ENCODE data around the gene ABLIM1. TPM values are rescaled to one million over a fixed set of nuclear protein-coding genes. Genes with fewer than 3 reads are reported as not detected.

Gene ABLIM1
- total and polyA plus RNA-seq, 10 of the 15 experiments (the other 5 are each of a cell fraction or from before 2014, with no cell fraction given), result 14.2 to 50.5 (median 28.1) TPM

DNA sequence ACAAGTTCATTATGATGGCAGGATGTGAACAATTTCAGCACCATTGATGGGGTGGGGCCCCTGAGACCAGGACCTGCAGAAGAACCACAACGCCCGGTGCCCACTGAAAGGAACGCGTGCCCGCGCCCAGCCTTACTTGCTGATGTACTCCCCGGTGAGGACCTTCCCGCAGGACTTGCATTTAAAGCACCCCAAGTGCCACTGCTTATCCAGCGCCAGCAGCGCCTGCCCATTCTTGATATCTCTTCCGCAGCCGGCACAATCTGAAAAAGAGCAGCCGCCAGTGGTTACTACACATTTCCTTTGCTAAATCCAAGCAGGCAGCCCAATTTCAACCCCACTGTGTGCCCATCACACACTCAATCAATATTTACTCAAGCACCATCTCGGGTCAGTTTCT, 110.6 kb downstream of the ABLIM1 start:
- FAIRE-seq (no peak), ATAC-seq (no peak), DNase-seq (ENCODE audit: low read depth, low spot score) (no peak)
- BruUV-seq (replicated peaks), result no TSS peak
- no peaks in the 10 kb centered on the region for H4K20me1 ChIP-seq (ENCODE audit: control insufficient read depth, insufficient read depth)
- peaks cover 18% of the 10 kb centered on the region for H3K4me1 ChIP-seq (ENCODE audit: control insufficient read depth, insufficient read depth, low read length)
- H3K9me3 ChIP-seq (replicated peaks; ENCODE audit: control insufficient read depth, insufficient read depth, low read length), result no peaks in the 10 kb centered on the region
- intact Hi-C loops (cut with micrococcal nuclease; ENCODE audit: unreplicated experiment), result loop anchor here (5.0 kb wide), 1 partner anchor 245 kb away; no protein-coding TSS in a partner anchor
- H3K4me2 ChIP-seq (ENCODE audit: control insufficient read depth, insufficient read depth), result no peak overlapping the region
- no peak overlapping the region for H3K4me3 ChIP-seq
- H3K79me2 ChIP-seq (ENCODE audit: control insufficient read depth, insufficient read depth, low read length), result no peaks in the 10 kb centered on the region
- POLR2A ChIA-PET, result no interaction called here
- no peak overlapping the region for H2AFZ ChIP-seq (ENCODE audit: control insufficient read depth, low read depth, low read length)
- in situ Hi-C loops (cut with MboI), result loop anchor here (5.0 to 25.0 kb wide), 3 partner anchors 110 to 577 kb away; no protein-coding TSS in a partner anchor
- SMC1A ChIA-PET (ENCODE audit: uncharacterized antibody, unreplicated experiment), result interaction anchor here (0.6 to 4.1 kb wide), 5 partner anchors 21 to 243 kb away, joined by 3 to 54 read pairs (median 3); no protein-coding TSS in a partner anchor
- no peak overlapping the region for H3K27ac ChIP-seq (ENCODE audit: control insufficient read depth, insufficient read depth)
- CTCF ChIA-PET, result interaction anchor here (0.7 to 7.5 kb wide), 7 partner anchors 8 to 332 kb away, joined by 3 to 98 read pairs (median 4); no protein-coding TSS in a partner anchor
- no peaks in the 10 kb centered on the region for H3K27me3 ChIP-seq (replicated peaks in 1 of 2; ENCODE audit: control insufficient read depth in 2 of 2, insufficient read depth in 2 of 2, low read length in 1 of 2)
- whole genome bisulfite sequencing (ENCODE audit: insufficient coverage, insufficient replicate concordance, low lambda C conversion rate, missing lambda C conversion rate), result 44% methylated on average over 14 of the region's 14 CpGs
- RAD21 ChIA-PET (ENCODE audit: unreplicated experiment), result interaction anchor here (1.0 to 6.7 kb wide), 3 partner anchors 75 to 244 kb away, joined by 3 to 56 read pairs (median 3); no protein-coding TSS in a partner anchor
- no peaks in the 10 kb centered on the region for H3K36me3 ChIP-seq (ENCODE audit: control insufficient read depth in 2 of 2, insufficient read depth in 2 of 2, low read length in 1 of 2)
- no peak overlapping the region for H3K9ac ChIP-seq (ENCODE audit: control insufficient read depth, insufficient read depth, low read length)
- TF ChIP-seq ZNF687 (IDR thresholded peaks at IDR 0.05) (no peak), ZSCAN29 (IDR thresholded peaks at IDR 0.05) (no peak), MLLT1 (IDR thresholded peaks at IDR 0.05) (no peak), BACH1 (IDR thresholded peaks at IDR 0.05; ENCODE audit: borderline replicate concordance) (no peak), USF1 (IDR thresholded peaks at IDR 0.05; ENCODE audit: borderline replicate concordance, extremely low read length, insufficient read depth, low read depth, low read length) (no peak), FOS (IDR thresholded peaks at IDR 0.05; ENCODE audit: borderline replicate concordance, extremely low read depth, insufficient read length) (no peak), EZH2 (IDR thresholded peaks at IDR 0.05; ENCODE audit: borderline replicate concordance, control insufficient read depth, low read depth, low read length) (no peak), TCF7 (IDR thresholded peaks at IDR 0.05; ENCODE audit: borderline replicate concordance) (no peak), SMC3 (IDR thresholded peaks at IDR 0.05; ENCODE audit: borderline replicate concordance, low read length) (no peak), RCOR1 (conservative IDR thresholded peaks at IDR 0.05; ENCODE audit: low read depth, low read length) (no peak), CHD4 (IDR thresholded peaks at IDR 0.05) (no peak), NBN (IDR thresholded peaks at IDR 0.05) (no peak), HDAC2 (IDR thresholded peaks at IDR 0.05) (no peak), GATAD2B (conservative IDR thresholded peaks at IDR 0.05; ENCODE audit: low read depth) (no peak), NFYB (IDR thresholded peaks at IDR 0.05; ENCODE audit: insufficient read depth, low read depth, low read length) (no peak)
- TF ChIP-seq, protein P1, sequence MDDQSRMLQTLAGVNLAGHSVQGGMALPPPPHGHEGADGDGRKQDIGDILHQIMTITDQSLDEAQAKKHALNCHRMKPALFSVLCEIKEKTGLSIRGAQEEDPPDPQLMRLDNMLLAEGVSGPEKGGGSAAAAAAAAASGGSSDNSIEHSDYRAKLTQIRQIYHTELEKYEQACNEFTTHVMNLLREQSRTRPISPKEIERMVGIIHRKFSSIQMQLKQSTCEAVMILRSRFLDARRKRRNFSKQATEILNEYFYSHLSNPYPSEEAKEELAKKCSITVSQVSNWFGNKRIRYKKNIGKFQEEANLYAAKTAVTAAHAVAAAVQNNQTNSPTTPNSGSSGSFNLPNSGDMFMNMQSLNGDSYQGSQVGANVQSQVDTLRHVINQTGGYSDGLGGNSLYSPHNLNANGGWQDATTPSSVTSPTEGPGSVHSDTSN (IDR thresholded peaks at IDR 0.05; ENCODE audit: insufficient replicate concordance, low read depth, low read length), result no peak
